ENCODE results near the gene BRD4.

The BRD4 gene

GRCh38 chr19:15255359-15255990, 76.9 kb downstream of the BRD4 start:
- H3K36me3 ChIP-seq (ENCODE audit: control insufficient read depth, low read length), result peaks cover 95% of the 10 kb centered on the region
- no peaks in the 10 kb centered on the region for H3K4me1 ChIP-seq (ENCODE audit: control insufficient read depth, low read length)
- H3K27me3 ChIP-seq (ENCODE audit: control insufficient read depth, low read length), result no peaks in the 10 kb centered on the region
- H3K4me2 ChIP-seq (ENCODE audit: low read length), result no peak overlapping the region
- H3K4me3 ChIP-seq (ENCODE audit: low read length), result no peak overlapping the region
- H4K20me1 ChIP-seq (ENCODE audit: control insufficient read depth, insufficient read depth, low read depth, low read length), result peaks cover 3% of the 10 kb centered on the region; the same call in 1 of the 2 replicates
- H3F3A ChIP-seq (ENCODE audit: control insufficient read depth, insufficient read depth), result no peaks in the 10 kb centered on the region
- H3K9me3 ChIP-seq (ENCODE audit: control insufficient read depth, insufficient read depth, low read length), result no peaks in the 10 kb centered on the region
- H3K79me2 ChIP-seq (ENCODE audit: control insufficient read depth, low read length), result peaks cover 19% of the 10 kb centered on the region
- H3K9me2 ChIP-seq (replicated peaks; ENCODE audit: control insufficient read depth, low read length), result no peaks in the 10 kb centered on the region
- TF ChIP-seq EZH2phosphoT487 (IDR thresholded peaks at IDR 0.05; ENCODE audit: borderline replicate concordance, low read length) (no peak), CTCF (IDR thresholded peaks at IDR 0.05; ENCODE audit: low read depth, low read length, poor library complexity, severe bottlenecking) (no peak)
- no peak overlapping the region for H3K27ac ChIP-seq (ENCODE audit: low read depth, low read length)

GRCh38 chr19:15254547-15254946, 77.8 kb downstream of the BRD4 start:
- peaks cover 89% of the 10 kb centered on the region for H3K36me3 ChIP-seq (ENCODE audit: control insufficient read depth, low read length)
- no peaks in the 10 kb centered on the region for H3K9me3 ChIP-seq (ENCODE audit: control insufficient read depth, insufficient read depth, low read length)
- H3F3A ChIP-seq (ENCODE audit: control insufficient read depth, insufficient read depth), result no peaks in the 10 kb centered on the region
- H3K27ac ChIP-seq (ENCODE audit: low read depth, low read length), result no peak overlapping the region
- no peak for TF ChIP-seq CTCF (IDR thresholded peaks at IDR 0.05; ENCODE audit: low read depth, low read length, poor library complexity, severe bottlenecking)
- no peak for TF ChIP-seq EZH2phosphoT487 (IDR thresholded peaks at IDR 0.05; ENCODE audit: borderline replicate concordance, low read length)
- no peaks in the 10 kb centered on the region for H3K27me3 ChIP-seq (ENCODE audit: control insufficient read depth, low read length)
- H3K4me2 ChIP-seq (ENCODE audit: low read length), result no peak overlapping the region
- H4K20me1 ChIP-seq (ENCODE audit: control insufficient read depth, insufficient read depth, low read depth, low read length), result peaks cover 3% of the 10 kb centered on the region; the same call in 1 of the 2 replicates
- no peaks in the 10 kb centered on the region for H3K4me1 ChIP-seq (ENCODE audit: control insufficient read depth, low read length)
- H3K79me2 ChIP-seq (ENCODE audit: control insufficient read depth, low read length), result peaks cover 15% of the 10 kb centered on the region
- H3K9me2 ChIP-seq (replicated peaks; ENCODE audit: control insufficient read depth, low read length), result no peaks in the 10 kb centered on the region
- no peak overlapping the region for H3K4me3 ChIP-seq (ENCODE audit: low read length)

- Histone ChIP-seq H3K27me3 (ENCODE audit: control insufficient read depth, low read length) (no peaks in the 10 kb centered on the region), H4K20me1 (ENCODE audit: control insufficient read depth, insufficient read depth, low read depth, low read length) (peaks cover 3% of the 10 kb centered on the region; the same call in 1 of the 2 replicates), H3K4me1 (ENCODE audit: control insufficient read depth, low read length) (no peaks in the 10 kb centered on the region), H3K79me2 (ENCODE audit: control insufficient read depth, low read length) (peaks cover 10% of the 10 kb centered on the region), H3K36me3 (ENCODE audit: control insufficient read depth, low read length) (peaks cover 86% of the 10 kb centered on the region), H3K4me3 (ENCODE audit: low read length) (no peak overlapping the region), H3K4me2 (ENCODE audit: low read length) (no peak overlapping the region), H3K9me3 (ENCODE audit: control insufficient read depth, insufficient read depth, low read length) (no peaks in the 10 kb centered on the region), H3K27ac (ENCODE audit: low read depth, low read length) (no peak overlapping the region), H3K9me2 (replicated peaks; ENCODE audit: control insufficient read depth, low read length) (no peaks in the 10 kb centered on the region), H3F3A (ENCODE audit: control insufficient read depth, insufficient read depth) (no peaks in the 10 kb centered on the region)
- no peak for TF ChIP-seq CTCF (IDR thresholded peaks at IDR 0.05; ENCODE audit: low read depth, low read length, poor library complexity, severe bottlenecking)
- TF ChIP-seq EZH2phosphoT487 (IDR thresholded peaks at IDR 0.05; ENCODE audit: borderline replicate concordance, low read length), result no peak
Measured at GRCh38 chr19:15253513-15253912, 78.8 kb downstream of the BRD4 start.

Data from DOHH2 (cell line).